ENCODE data around the gene IFT88.

GRCh38 chr13:20623000-20623399 lies 56.0 kb downstream of the IFT88 start:
- no peak for TF ChIP-seq EZH2 (IDR thresholded peaks at IDR 0.05)
- no peak for TF ChIP-seq POLR2AphosphoS5 (IDR thresholded peaks at IDR 0.05; ENCODE audit: borderline replicate concordance, low read depth, low read length)

Data from SK-N-MC (cell line).